ENCODE results near the gene RASAL1.

DNA sequence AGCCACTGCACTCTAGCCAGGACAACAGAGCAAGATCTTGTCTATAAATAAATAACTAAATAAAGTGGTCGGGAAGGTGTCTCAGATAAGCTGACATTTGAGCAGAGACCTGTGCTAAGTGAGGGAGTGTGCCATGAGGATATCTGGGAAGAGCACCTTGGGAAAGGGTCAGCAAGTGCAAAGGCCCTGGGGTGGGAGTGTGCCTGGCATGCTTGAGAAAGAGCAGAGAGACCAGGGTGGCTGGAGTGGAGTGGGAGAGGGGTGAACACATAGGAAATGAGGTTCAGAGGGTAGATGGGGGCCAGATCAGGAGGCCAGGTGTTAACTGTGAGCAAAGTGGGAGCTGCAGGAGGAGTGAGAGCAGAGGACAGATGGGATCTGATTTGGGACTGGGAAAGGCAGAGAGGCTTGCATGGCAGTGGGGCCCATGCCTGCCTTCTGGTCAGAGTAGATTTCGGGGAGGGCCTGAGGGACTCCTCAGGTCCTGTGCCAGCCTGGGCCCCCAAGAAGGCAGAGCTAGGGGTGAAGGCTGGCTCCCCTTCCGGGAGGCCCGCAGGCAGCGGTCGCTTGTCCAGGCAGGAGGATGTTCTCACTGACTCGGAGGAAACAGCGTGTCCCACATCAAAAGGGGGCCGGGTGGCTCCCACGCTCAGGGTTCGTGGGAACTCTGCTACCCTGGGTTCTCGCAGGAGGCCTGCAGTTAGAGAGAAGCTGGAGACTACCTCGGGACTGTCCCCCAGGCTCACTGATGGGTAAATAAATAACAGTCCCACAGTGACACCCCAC lies 46.4 kb downstream of the RASAL1 start:
- no peak for TF ChIP-seq EZH2 (IDR thresholded peaks at IDR 0.05; ENCODE audit: insufficient read depth, poor library complexity, severe bottlenecking)
- TF ChIP-seq EZH2phosphoT487 (IDR thresholded peaks at IDR 0.05; ENCODE audit: insufficient read depth, low read depth), result no peak
